ENCODE data around the gene MAP2K1. TPM values are rescaled to one million over a fixed set of nuclear protein-coding genes. Genes with fewer than 3 reads are reported as not detected.

The MAP2K1 gene
- total and polyA plus RNA-seq, 2 of the 4 experiments (the other 2 are of a cell fraction): 34.7 to 37.8 TPM

DNA sequence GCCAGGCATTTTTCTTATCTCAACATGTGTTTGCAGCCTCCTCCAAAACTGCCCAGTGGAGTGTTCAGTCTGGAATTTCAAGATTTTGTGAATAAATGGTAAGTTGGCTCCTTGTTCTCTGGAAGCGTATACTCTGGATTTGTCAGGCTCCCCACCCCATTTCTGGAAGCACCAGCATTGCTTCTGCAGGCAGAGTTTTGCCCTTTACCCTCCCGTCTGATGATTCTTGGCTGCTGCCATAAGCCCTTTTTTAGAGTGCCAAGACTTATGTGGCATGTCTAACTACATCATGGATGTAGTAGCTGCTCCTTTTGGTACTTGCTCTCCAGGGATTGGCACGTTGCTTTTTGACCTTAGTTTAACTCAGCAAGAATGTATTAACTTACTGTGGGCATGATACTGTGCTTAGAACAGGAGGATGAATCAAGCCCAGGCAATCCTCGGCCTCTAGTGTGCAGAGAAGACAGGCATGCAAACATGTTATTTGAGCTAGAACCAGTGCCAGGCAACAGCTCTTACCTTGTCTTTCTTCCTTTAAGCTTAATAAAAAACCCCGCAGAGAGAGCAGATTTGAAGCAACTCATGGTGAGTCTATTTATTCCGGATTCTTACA is 102.6 kb downstream of the MAP2K1 start:
- H3K9me1 ChIP-seq (ENCODE audit: insufficient read depth, low read length): no peaks in the 10 kb centered on the region; the same call in none of the 2 replicates
- H3K4me3 ChIP-seq (ENCODE audit: insufficient read depth, low read depth, low read length): no peak overlapping the region
- CTCF ChIA-PET: no interaction called here
- intact Hi-C loops (cut with micrococcal nuclease) (no loop called here), dilution Hi-C loops (cut with HindIII; ENCODE audit: low sequenced_read_pairs, unreplicated experiment) (no loop called here), in situ Hi-C loops (cut with MboI; ENCODE audit: low sequenced_read_pairs) (loop anchor here (25.0 kb wide), 1 partner anchor 577 kb away; no protein-coding TSS in a partner anchor)
- 89% methylated on average over 1 of the region's 6 CpGs; no CpG with 5 or more reads in 1 of the 2 experiments for WGBS, 2 experiments (ENCODE audit: extremely low coverage in 2 of 2, insufficient read length in 1 of 2)
- TF ChIP-seq POLR2A (IDR thresholded peaks at IDR 0.05; ENCODE audit: low read depth, low read length) (no peak), MXI1 (IDR thresholded peaks at IDR 0.05; ENCODE audit: borderline replicate concordance, low read depth, low read length) (no peak), BHLHE40 (IDR thresholded peaks at IDR 0.05; ENCODE audit: low read depth, low read length) (no peak), MAFK (IDR thresholded peaks at IDR 0.05; ENCODE audit: low read depth, low read length) (no peak), CHD1 (IDR thresholded peaks at IDR 0.05; ENCODE audit: low read depth, low read length) (no peak), MAZ (IDR thresholded peaks at IDR 0.05; ENCODE audit: borderline replicate concordance, low read depth, low read length) (no peak), RFX5 (IDR thresholded peaks at IDR 0.05; ENCODE audit: low read depth, low read length) (no peak), NFE2L2 (IDR thresholded peaks at IDR 0.05; ENCODE audit: low read depth, low read length) (no peak), RAD21 (IDR thresholded peaks at IDR 0.05; ENCODE audit: low read length) (no peak), FOS (IDR thresholded peaks at IDR 0.05; ENCODE audit: low read depth, low read length) (no peak), CEBPB (IDR thresholded peaks at IDR 0.05; ENCODE audit: low read depth, low read length) (no peak), RCOR1 (IDR thresholded peaks at IDR 0.05; ENCODE audit: insufficient replicate concordance, low read length) (no peak), SMC3 (IDR thresholded peaks at IDR 0.05; ENCODE audit: low read depth, low read length) (no peak)
- TF ChIP-seq, protein P1, sequence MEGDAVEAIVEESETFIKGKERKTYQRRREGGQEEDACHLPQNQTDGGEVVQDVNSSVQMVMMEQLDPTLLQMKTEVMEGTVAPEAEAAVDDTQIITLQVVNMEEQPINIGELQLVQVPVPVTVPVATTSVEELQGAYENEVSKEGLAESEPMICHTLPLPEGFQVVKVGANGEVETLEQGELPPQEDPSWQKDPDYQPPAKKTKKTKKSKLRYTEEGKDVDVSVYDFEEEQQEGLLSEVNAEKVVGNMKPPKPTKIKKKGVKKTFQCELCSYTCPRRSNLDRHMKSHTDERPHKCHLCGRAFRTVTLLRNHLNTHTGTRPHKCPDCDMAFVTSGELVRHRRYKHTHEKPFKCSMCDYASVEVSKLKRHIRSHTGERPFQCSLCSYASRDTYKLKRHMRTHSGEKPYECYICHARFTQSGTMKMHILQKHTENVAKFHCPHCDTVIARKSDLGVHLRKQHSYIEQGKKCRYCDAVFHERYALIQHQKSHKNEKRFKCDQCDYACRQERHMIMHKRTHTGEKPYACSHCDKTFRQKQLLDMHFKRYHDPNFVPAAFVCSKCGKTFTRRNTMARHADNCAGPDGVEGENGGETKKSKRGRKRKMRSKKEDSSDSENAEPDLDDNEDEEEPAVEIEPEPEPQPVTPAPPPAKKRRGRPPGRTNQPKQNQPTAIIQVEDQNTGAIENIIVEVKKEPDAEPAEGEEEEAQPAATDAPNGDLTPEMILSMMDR (conservative IDR thresholded peaks at IDR 0.05; ENCODE audit: low read depth, low read length): no peak
- TF ChIP-seq, protein P2, sequence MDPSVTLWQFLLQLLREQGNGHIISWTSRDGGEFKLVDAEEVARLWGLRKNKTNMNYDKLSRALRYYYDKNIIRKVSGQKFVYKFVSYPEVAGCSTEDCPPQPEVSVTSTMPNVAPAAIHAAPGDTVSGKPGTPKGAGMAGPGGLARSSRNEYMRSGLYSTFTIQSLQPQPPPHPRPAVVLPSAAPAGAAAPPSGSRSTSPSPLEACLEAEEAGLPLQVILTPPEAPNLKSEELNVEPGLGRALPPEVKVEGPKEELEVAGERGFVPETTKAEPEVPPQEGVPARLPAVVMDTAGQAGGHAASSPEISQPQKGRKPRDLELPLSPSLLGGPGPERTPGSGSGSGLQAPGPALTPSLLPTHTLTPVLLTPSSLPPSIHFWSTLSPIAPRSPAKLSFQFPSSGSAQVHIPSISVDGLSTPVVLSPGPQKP (IDR thresholded peaks at IDR 0.05; ENCODE audit: borderline replicate concordance, low read depth, low read length): no peak
- TF ChIP-seq, protein P3, sequence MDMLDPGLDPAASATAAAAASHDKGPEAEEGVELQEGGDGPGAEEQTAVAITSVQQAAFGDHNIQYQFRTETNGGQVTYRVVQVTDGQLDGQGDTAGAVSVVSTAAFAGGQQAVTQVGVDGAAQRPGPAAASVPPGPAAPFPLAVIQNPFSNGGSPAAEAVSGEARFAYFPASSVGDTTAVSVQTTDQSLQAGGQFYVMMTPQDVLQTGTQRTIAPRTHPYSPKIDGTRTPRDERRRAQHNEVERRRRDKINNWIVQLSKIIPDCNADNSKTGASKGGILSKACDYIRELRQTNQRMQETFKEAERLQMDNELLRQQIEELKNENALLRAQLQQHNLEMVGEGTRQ (IDR thresholded peaks at IDR 0.05; ENCODE audit: low read depth, low read length): no peak
- no peak overlapping the region for H4K91ac ChIP-seq (ENCODE audit: insufficient read depth, low read depth, low read length)
- no peak overlapping the region for H3K9ac ChIP-seq (ENCODE audit: low read depth, low read length)
- H3K4me2 ChIP-seq (ENCODE audit: low read depth, low read length): no peak overlapping the region
- BruUV-seq (replicated peaks): no TSS peak
- peaks cover 49% of the 10 kb centered on the region for H3K36me3 ChIP-seq (ENCODE audit: control insufficient read depth, insufficient read depth, low read length)
- H2AK5ac ChIP-seq (ENCODE audit: low read depth, low read length): no peak overlapping the region
- H4K8ac ChIP-seq (ENCODE audit: low read depth in 2 of 2, low read length in 2 of 2): no peak overlapping the region
- H3K4ac ChIP-seq (ENCODE audit: low read depth, low read length): no peak overlapping the region
- H2AFZ ChIP-seq (replicated peaks; ENCODE audit: low read length, poor library complexity): no peak overlapping the region
- H3K14ac ChIP-seq (replicated peaks; ENCODE audit: low read depth, low read length): no peak overlapping the region
- H4K20me1 ChIP-seq (ENCODE audit: insufficient read depth, low read length): peaks cover 10% of the 10 kb centered on the region
- H3K27ac ChIP-seq (ENCODE audit: insufficient read depth, low read length): no peak overlapping the region
- no peak overlapping the region for H2BK20ac ChIP-seq (ENCODE audit: low read depth, low read length)
- DNase-seq (no peak), ATAC-seq (ENCODE audit: low read depth) (peak; percentile 59)
- H2AK9ac ChIP-seq (replicated peaks; ENCODE audit: low read depth, low read length, poor library complexity): no peak overlapping the region
- no peak overlapping the region for H4K5ac ChIP-seq (ENCODE audit: low read depth, low read length)
- no peak overlapping the region for H3K18ac ChIP-seq (ENCODE audit: low read depth, low read length)
- no peaks in the 10 kb centered on the region; the same call in 1 of the 2 replicates for H3K4me1 ChIP-seq (ENCODE audit: control insufficient read depth, insufficient read depth, low read length)
- no peaks in the 10 kb centered on the region for H3K27me3 ChIP-seq (ENCODE audit: control insufficient read depth, insufficient read depth, low read length)
- no peaks in the 10 kb centered on the region for H3K9me3 ChIP-seq (ENCODE audit: control insufficient read depth, insufficient read depth, low read length)
- H2BK120ac ChIP-seq (ENCODE audit: low read depth, low read length): no peak overlapping the region
- no peak overlapping the region for H3K23ac ChIP-seq (ENCODE audit: low read depth, low read length)
- H3K56ac ChIP-seq (ENCODE audit: extremely low read depth, insufficient read depth, low read length): no peak overlapping the region
- H2BK5ac ChIP-seq (ENCODE audit: low read depth, low read length, poor library complexity, severe bottlenecking): no peak overlapping the region
- POLR2A ChIA-PET (ENCODE audit: unreplicated experiment): no interaction called here
- H3K79me1 ChIP-seq (ENCODE audit: low read depth in 1 of 2, low read length in 2 of 2): peaks cover 18 to 24% of the 10 kb centered on the region in 2 experiments
- H2BK15ac ChIP-seq (ENCODE audit: low read depth, low read length): no peak overlapping the region

Data from IMR-90 (cell line).